A549 (cell line): ENCODE data around the gene CDH4. TPM values are rescaled to one million over a fixed set of nuclear protein-coding genes. Genes with fewer than 3 reads are reported as not detected.

Experiments
- ATAC-seq, 2 experiments: fragments of 200-7000 bp in 1 of 2; fragments of >200 bp in 1 of 2; cut with Nextera tagmentation in 1 of 2; cut with Tn5 transposase in 1 of 2; 3 replicates each; pipeline versions ENCODE4 v1.8.0 to v1.9.1; 2018 to 2020; ENCODE audit warnings: mild to moderate bottlenecking in 1 of 2, moderate library complexity in 1 of 2
- CTCF ChIA-PET: fragments of 300-600 bp; sonication (Branson Sonifier 250); formaldehyde crosslinking; extraction: SDS; loops from one replicate; lab custom pipeline; 2021; ENCODE audit warnings: antibody characterized with exemption, inconsistent platforms; lab: Yijun Ruan, JAX
- POLR2A ChIA-PET: fragments of 350-600 bp; formaldehyde crosslinking; extraction: SDS; loops from one replicate; lab custom pipeline; 2021; ENCODE audit warnings: antibody characterized with exemption, inconsistent platforms; lab: Yijun Ruan, JAX
- DNase-seq, 2 experiments: peaks; one replicate each; pipeline versions ENCODE4 v3.0.0 to v3.0.0-alpha.2; 2011 to 2016; ENCODE audit warnings: low read depth in 1 of 2, low spot score in 1 of 2
- FAIRE-seq: peaks from 2 replicates; lab custom pipeline; 2011; peaks lifted over from hg19 to GRCh38; lab: Jason Lieb, UNC
- H3K27ac ChIP-seq, 2 experiments: fragments of >200 bp; sonication (Bioruptor Twin); formaldehyde crosslinking; 3 replicates each; pipeline ENCODE4 v1.5.1; 2016 to 2017
- H3K4me1 ChIP-seq: fragments of >200 bp; sonication (Bioruptor Twin); formaldehyde crosslinking; 3 replicates; pipeline ENCODE4 v1.6.1; 2016
- H3K4me2 ChIP-seq: fragments of >200 bp; sonication (Bioruptor Twin); formaldehyde crosslinking; 3 replicates; pipeline ENCODE4 v1.6.1; 2016
- H3K4me3 ChIP-seq: fragments of >200 bp; sonication (Bioruptor Twin); formaldehyde crosslinking; 3 replicates; pipeline ENCODE4 v1.5.1; 2016
- H3K9me3 ChIP-seq: fragments of >200 bp; sonication (Bioruptor Twin); formaldehyde crosslinking; 3 replicates; pipeline ENCODE4 v1.6.1; 2016
- ATOH8 ChIP-seq: fragments of 250-450 bp; sonication (Bioruptor Pico); IDR thresholded peaks from 2 replicates; pipeline ENCODE4 v1.5.0; 2020; ENCODE audit warnings: low read depth, mild to moderate bottlenecking, moderate library complexity
- BHLHE40 ChIP-seq: IDR thresholded peaks from 2 replicates; pipeline ENCODE4 v1.6.1; 2012; ENCODE audit warnings: low read depth, low read length, inconsistent platforms
- CBX8 ChIP-seq: fragments of 200-600 bp; sonication (generic); IDR thresholded peaks from 2 replicates; pipeline ENCODE4 v1.6.1; 2016
- CEBPB ChIP-seq, 2 experiments: fragments of >200 bp in 1 of 2; sonication (Bioruptor Twin) in 1 of 2; formaldehyde crosslinking in 1 of 2; IDR thresholded peaks; 2 replicates each; pipeline ENCODE4 v1.6.1; 2012 to 2016
- CTCF ChIP-seq: fragments of >200 bp; sonication (Bioruptor Twin); formaldehyde crosslinking; IDR thresholded peaks from 3 replicates; pipeline ENCODE4 v1.5.1; 2016
- ESRRA ChIP-seq: fragments of 150-350 bp; IDR thresholded peaks from 2 replicates; pipeline ENCODE4 v1.6.1; 2014; ENCODE audit warnings: mild to moderate bottlenecking, low read length, borderline replicate concordance
- FOXS1 ChIP-seq: fragments of 250-450 bp; sonication (Bioruptor Pico); IDR thresholded peaks from 2 replicates; pipeline ENCODE4 v1.5.0; 2020; ENCODE audit warnings: mild to moderate bottlenecking, moderate library complexity
- GATA3 ChIP-seq: IDR thresholded peaks from 2 replicates; pipeline ENCODE4 v1.6.1; 2012; ENCODE audit warnings: borderline replicate concordance
- HEYL ChIP-seq: fragments of 250-450 bp; sonication (Bioruptor Pico); IDR thresholded peaks from 2 replicates; pipeline ENCODE4 v1.8.0; 2021; ENCODE audit warnings: mild to moderate bottlenecking, moderate library complexity
- HOXB13 ChIP-seq: fragments of 250-450 bp; sonication (Bioruptor Pico); IDR thresholded peaks from 2 replicates; pipeline ENCODE4 v1.5.0; 2020; ENCODE audit warnings: low read depth, mild to moderate bottlenecking, moderate library complexity
- HOXB5 ChIP-seq: fragments of 250-450 bp; sonication (Bioruptor Pico); IDR thresholded peaks from 2 replicates; pipeline ENCODE4 v1.5.0; 2020; ENCODE audit warnings: mild to moderate bottlenecking, moderate library complexity
- JUN ChIP-seq, 2 experiments: fragments of >200 bp; sonication (Bioruptor Twin); formaldehyde crosslinking; IDR thresholded peaks; 2 replicates in 1 of 2; 3 replicates in 1 of 2; pipeline ENCODE4 v1.6.1; 2016 to 2017
- NPAS2 ChIP-seq: fragments of 250-450 bp; sonication (Bioruptor Pico); IDR thresholded peaks from 2 replicates; pipeline ENCODE4 v1.8.0; 2022; ENCODE audit warnings: mild to moderate bottlenecking, moderate library complexity, borderline replicate concordance
- NR3C1 ChIP-seq: fragments of >200 bp; sonication (Bioruptor Twin); formaldehyde crosslinking; IDR thresholded peaks from 3 replicates; pipeline ENCODE4 v1.6.1; 2017
- RAD21 ChIP-seq, 2 experiments: fragments of >200 bp in 1 of 2; sonication (Bioruptor Twin) in 1 of 2; formaldehyde crosslinking in 1 of 2; IDR thresholded peaks in 1 of 2; conservative IDR thresholded peaks in 1 of 2; 2 replicates in 1 of 2; 3 replicates in 1 of 2; pipeline ENCODE4 v1.6.1; 2012 to 2018; ENCODE audit warnings: inconsistent platforms in 1 of 2
- RARB ChIP-seq: fragments of 250-450 bp; sonication (Bioruptor Pico); IDR thresholded peaks from 2 replicates; pipeline ENCODE4 v1.8.0; 2021; ENCODE audit warnings: mild to moderate bottlenecking, moderate library complexity
- RCOR1 ChIP-seq: fragments of 150-350 bp; IDR thresholded peaks from 2 replicates; pipeline ENCODE4 v1.6.1; 2014; ENCODE audit warnings: antibody characterized with exemption, low read length, low read depth
- RFX5 ChIP-seq: fragments of 450-650 bp; IDR thresholded peaks from 2 replicates; pipeline ENCODE4 v1.7.1; 2014; ENCODE audit warnings: antibody characterized with exemption, mild to moderate bottlenecking, moderate library complexity
- TP53 ChIP-seq: fragments of 250-450 bp; sonication (Bioruptor Pico); IDR thresholded peaks from 2 replicates; pipeline ENCODE4 v1.5.0; 2021; ENCODE audit warnings: mild to moderate bottlenecking, moderate library complexity
- ZFP36 ChIP-seq: fragments of 450-650 bp; IDR thresholded peaks from 2 replicates; pipeline ENCODE4 v1.6.1; 2014; ENCODE audit warnings: borderline replicate concordance; ENCODE audit not compliant: partially characterized antibody
- WGBS: methylation state at CpG from one replicate; pipeline ENCODE4 v1.1.6; 2017; ENCODE audit errors: missing lambda C conversion rate; 5-methylcytosine and 5-hydroxymethylcytosine counted together
- polyA plus RNA-seq, 4 experiments: library from polyadenylated mRNA; depleted of rRNA in 3 of 4; stranded (reverse); fragments of >200 nt; fragmentation: RNase III in 1 of 4; extraction: RNeasy Plus Mini Kit Qiagen cat#74134 plus additional on column Dnase treatment in 1 of 4; gene quantifications; 2 replicates in 3 of 4; 3 replicates in 1 of 4; pipeline ENCODE4 v1.2.3, GENCODE V29; 2011 to 2017
- TF ChIP-seq, protein P1 (sequence below): fragments of 150-350 bp; IDR thresholded peaks from 2 replicates; pipeline ENCODE4 v1.6.1; 2014; ENCODE audit warnings: low read depth, mild to moderate bottlenecking, low read length
- TF ChIP-seq, protein P2 (sequence below): fragments of 250-450 bp; sonication (Bioruptor Pico); IDR thresholded peaks from 2 replicates; pipeline ENCODE4 v1.5.0; 2021; ENCODE audit warnings: mild to moderate bottlenecking, moderate library complexity, borderline replicate concordance
- TF ChIP-seq, protein P3 (sequence below): fragments of >200 bp; sonication (Bioruptor Twin); formaldehyde crosslinking; IDR thresholded peaks from 2 replicates; pipeline ENCODE4 v1.6.1; 2016
- TF ChIP-seq, protein P4 (sequence below): fragments of 450-650 bp; IDR thresholded peaks from 2 replicates; pipeline ENCODE4 v1.6.1; 2014; ENCODE audit warnings: antibody characterized with exemption
- TF ChIP-seq, protein P5 (sequence below): IDR thresholded peaks from 2 replicates; pipeline ENCODE4 v1.6.1; 2012

The CDH4 gene
- polyA plus RNA-seq, 2 of the 4 experiments (the other 2 are of a cell fraction) = 3.4 to 10.3 TPM

DNA sequence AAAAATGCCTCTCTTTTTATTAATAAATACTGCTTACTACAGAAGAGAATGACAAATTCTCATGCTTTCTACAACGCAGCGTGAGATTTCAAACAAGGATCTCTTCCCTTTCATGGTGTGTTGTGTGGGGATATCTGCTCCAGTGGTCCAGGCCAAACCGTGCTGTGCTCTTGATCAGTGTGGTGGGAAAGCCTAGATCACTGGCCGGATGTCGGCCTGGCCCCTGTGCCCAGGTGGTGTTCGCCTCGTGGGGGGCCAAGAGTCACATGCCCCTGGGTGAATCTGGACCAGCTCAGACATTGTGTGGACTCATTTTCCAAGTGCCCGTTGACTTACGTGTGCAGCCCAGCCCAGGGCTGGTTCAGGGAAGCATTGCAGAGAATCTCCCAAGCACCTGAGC is 4.3 kb downstream of the CDH4 start:
- DNase-seq (no peak), ATAC-seq (no peak), FAIRE-seq (no peak)
- no peak overlapping the region for H3K4me3 ChIP-seq
- H3K27ac ChIP-seq = no peak overlapping the region
- WGBS = 94% methylated on average over 9 of the region's 9 CpGs
- ChIA-PET POLR2A (no interaction called here), CTCF (interaction anchor here (1.9 kb wide), 1 partner anchor 27 kb away, joined by 6 read pairs; no protein-coding TSS in a partner anchor)
- TF ChIP-seq ESRRA (no peak), BHLHE40 (no peak), CEBPB (IDR thresholded peaks at IDR 0.05) (no peak), TP53 (no peak), RARB (CRISPR knock-in tag) (no peak), RCOR1 (no peak), GATA3 (no peak), NPAS2 (CRISPR knock-in tag) (no peak), HOXB5 (CRISPR knock-in tag) (no peak), NR3C1 (no peak), JUN (IDR thresholded peaks at IDR 0.05) (no peak), ATOH8 (CRISPR knock-in tag) (no peak), HEYL (CRISPR knock-in tag) (no peak), CTCF (no peak)
- TF ChIP-seq, protein P1, sequence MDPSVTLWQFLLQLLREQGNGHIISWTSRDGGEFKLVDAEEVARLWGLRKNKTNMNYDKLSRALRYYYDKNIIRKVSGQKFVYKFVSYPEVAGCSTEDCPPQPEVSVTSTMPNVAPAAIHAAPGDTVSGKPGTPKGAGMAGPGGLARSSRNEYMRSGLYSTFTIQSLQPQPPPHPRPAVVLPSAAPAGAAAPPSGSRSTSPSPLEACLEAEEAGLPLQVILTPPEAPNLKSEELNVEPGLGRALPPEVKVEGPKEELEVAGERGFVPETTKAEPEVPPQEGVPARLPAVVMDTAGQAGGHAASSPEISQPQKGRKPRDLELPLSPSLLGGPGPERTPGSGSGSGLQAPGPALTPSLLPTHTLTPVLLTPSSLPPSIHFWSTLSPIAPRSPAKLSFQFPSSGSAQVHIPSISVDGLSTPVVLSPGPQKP = no peak
- TF ChIP-seq, protein P2, sequence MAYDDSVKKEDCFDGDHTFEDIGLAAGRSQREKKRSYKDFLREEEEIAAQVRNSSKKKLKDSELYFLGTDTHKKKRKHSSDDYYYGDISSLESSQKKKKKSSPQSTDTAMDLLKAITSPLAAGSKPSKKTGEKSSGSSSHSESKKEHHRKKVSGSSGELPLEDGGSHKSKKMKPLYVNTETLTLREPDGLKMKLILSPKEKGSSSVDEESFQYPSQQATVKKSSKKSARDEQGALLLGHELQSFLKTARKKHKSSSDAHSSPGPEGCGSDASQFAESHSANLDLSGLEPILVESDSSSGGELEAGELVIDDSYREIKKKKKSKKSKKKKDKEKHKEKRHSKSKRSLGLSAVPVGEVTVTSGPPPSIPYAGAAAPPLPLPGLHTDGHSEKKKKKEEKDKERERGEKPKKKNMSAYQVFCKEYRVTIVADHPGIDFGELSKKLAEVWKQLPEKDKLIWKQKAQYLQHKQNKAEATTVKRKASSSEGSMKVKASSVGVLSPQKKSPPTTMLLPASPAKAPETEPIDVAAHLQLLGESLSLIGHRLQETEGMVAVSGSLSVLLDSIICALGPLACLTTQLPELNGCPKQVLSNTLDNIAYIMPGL (CRISPR knock-in tag) = no peak
- TF ChIP-seq, protein P3, sequence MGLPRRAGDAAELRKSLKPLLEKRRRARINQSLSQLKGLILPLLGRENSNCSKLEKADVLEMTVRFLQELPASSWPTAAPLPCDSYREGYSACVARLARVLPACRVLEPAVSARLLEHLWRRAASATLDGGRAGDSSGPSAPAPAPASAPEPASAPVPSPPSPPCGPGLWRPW = no peak
- TF ChIP-seq, protein P4, sequence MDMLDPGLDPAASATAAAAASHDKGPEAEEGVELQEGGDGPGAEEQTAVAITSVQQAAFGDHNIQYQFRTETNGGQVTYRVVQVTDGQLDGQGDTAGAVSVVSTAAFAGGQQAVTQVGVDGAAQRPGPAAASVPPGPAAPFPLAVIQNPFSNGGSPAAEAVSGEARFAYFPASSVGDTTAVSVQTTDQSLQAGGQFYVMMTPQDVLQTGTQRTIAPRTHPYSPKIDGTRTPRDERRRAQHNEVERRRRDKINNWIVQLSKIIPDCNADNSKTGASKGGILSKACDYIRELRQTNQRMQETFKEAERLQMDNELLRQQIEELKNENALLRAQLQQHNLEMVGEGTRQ = no peak
- peaks cover 14% of the 10 kb centered on the region; the same call in 2 of the 3 replicates for H3K4me1 ChIP-seq
- H3K4me2 ChIP-seq = no peak overlapping the region
- H3K9me3 ChIP-seq = no peaks in the 10 kb centered on the region

DNA sequence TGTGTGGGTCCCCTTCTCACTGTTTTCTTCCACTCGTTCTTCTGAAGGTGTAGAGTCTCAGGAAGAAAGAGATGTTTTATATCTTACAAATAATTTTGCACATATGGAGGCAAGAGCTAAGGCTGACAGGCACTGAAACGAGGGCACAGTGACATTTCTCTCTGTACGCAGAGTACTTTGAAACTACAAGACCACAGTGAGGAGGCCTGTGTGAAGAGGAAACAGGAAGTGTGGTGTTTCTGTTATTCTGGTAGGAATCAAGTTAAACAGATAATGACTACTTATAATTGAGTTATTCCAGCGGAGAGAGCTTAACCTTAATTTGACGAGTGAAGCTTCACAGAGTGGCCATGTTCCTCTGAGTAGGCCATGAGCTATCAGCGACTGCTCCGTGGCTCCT is 4.8 kb downstream of the CDH4 start:
- H3K27ac ChIP-seq = no peak overlapping the region
- peaks cover 14% of the 10 kb centered on the region; the same call in 2 of the 3 replicates for H3K4me1 ChIP-seq
- no peak for DNase-seq
- H3K9me3 ChIP-seq = no peaks in the 10 kb centered on the region
- no peak for FAIRE-seq
- ChIA-PET CTCF (interaction anchor here (1.0 to 1.9 kb wide), 2 partner anchors 9 to 28 kb away, joined by 3 to 6 read pairs; no protein-coding TSS in a partner anchor), POLR2A (no interaction called here)
- no peak for TF ChIP-seq RAD21 (conservative IDR thresholded peaks at IDR 0.05 in 1 of 2, IDR thresholded peaks at IDR 0.05 in 1 of 2)
- no peak for TF ChIP-seq FOXS1 (CRISPR knock-in tag)
- TF ChIP-seq CBX8 = no peak
- TF ChIP-seq HOXB13 (CRISPR knock-in tag) = no peak
- TF ChIP-seq RFX5 = no peak
- TF ChIP-seq ZFP36 = no peak
- TF ChIP-seq HEYL (CRISPR knock-in tag) = no peak
- TF ChIP-seq ATOH8 (CRISPR knock-in tag) = no peak
- TF ChIP-seq, protein P5, sequence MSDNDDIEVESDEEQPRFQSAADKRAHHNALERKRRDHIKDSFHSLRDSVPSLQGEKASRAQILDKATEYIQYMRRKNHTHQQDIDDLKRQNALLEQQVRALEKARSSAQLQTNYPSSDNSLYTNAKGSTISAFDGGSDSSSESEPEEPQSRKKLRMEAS = no peak
- H3K4me2 ChIP-seq = no peak overlapping the region
- ATAC-seq = no peak
- WGBS = 91% methylated on average over 7 of the region's 7 CpGs
- no peak overlapping the region for H3K4me3 ChIP-seq
